Measurements from ENCODE around the gene EPM2A.

The EPM2A gene

DNA sequence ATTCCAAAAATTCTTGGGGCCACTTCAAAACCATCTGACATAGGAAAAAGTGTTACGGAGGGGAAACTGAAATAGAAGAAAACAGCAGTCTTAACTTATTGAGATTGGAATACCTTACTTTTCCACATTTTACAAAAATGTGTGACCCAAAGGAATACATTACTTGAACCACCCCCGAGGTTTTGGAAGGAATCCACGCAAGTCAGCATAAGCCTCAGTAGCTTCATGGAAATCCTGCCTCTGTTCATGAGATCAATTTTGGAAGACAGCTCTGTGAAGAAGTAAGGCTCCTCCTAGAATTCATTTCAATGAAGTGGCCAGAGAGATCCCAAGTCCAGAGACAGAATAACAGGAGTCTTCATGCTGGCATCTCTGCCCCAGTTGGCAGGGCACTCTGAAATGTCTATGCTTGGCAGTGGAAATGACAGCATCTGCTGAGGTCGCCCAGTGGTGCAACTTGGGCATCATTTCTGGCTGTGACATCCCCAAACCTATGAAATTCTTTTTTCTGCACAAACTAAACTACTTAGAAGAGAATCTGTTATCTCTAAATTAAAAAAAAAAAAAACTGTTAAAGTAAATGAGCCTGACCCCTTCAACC is 132.5 kb downstream of the EPM2A start:
- no peak for DNase-seq (ENCODE audit: low read depth)

DNA sequence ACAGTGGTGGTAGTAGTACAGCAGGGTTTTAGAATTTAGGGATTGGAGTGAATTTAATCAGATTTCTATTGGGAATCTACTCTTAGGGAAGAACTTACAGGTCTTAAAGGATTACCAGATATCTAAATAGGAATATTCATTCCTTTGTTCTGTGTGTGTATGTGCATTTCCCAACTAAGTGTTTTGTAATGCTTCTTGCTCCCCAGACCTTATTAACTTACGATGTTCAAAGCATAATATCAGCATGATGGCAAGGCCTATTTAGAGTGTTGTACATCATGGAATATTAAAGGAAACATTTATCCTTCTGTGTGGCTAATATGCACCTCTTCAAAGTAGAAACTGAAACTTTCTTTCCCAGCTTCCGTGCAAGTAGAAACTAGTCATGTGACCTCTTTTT is 133.9 kb downstream of the EPM2A start:
- no peak for DNase-seq (ENCODE audit: low read depth)

DNA sequence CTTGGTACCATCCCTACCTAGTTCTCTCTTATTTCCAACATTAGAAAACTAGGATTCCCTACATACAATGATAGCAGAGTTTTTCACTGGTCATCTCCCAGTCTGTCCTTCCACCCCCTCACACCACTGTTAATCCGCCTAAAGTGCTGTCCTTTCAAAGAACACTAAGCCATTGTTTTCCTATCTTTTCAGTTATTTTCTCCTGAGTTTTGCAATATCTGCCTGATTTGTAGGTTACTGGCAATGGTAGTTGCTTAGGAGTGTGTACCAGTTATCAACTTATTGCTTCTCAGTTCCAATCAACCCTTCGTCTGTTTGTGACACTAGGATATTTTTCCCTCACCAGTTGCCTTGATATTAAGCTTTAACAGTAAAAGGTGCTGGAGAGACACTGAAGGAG is 135.0 kb downstream of the EPM2A start:
- DNase-seq (ENCODE audit: low read depth): no peak

DNA sequence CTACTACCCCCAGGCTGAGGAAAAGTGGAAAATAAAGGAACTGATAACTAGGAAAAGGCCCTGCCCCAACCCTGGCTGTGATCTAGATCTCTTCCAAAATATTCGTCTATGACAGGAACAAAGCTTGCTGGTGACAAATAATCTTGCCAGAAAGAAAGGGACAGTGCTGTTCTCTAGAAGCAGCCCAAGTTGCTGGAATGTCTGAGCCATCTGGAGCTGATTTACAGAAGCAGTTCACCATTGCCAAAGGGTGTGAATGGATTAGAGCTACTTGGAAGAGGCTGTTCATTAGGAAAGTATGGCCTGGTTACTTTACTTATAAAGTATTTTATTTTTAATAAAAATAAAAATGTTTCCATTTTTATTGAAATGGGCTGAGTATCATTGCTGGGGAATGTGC is 146.3 kb downstream of the EPM2A start:
- no peak for DNase-seq (ENCODE audit: low read depth)

DNA sequence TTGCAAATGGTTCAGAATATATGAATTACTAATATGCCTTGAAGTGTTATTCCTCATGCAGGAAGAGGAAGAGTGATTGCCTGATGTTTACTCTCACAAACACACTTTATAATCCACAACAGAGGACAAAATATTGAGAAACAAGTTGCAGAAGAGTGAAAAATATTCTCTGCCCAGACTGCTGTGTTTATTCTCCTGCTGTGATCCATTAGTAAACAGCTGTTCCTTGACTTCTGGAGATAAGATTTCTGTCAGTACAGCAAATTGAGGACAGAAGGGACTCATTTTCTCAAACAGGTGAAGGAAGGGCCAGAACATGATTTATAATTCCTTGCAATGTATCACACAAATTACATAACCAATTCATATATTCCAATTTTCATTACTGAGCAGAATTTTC is 148.0 kb downstream of the EPM2A start:
- no peak for DNase-seq (ENCODE audit: low read depth)

DNA sequence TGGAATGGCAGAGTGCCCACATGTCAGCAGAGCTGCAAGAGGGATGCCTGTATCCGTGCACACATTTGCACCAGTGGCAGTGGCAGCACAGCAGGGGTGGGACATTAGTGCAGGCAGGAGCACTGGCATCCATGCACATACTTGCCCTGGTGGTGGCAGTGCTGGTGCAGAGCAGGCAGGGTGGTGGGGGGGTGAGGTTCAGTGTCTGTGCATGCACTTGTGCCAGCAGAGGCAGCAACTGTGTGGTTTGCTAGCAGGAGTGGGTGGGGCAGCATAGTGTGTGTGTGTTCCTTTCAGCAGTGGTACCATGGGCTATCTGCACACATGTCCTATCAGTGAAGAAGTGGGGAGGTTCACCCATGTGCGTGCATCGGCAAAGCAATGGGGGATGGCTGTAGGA is 151.6 kb downstream of the EPM2A start:
- no peak for DNase-seq (ENCODE audit: low read depth)
